Measurements from ENCODE around the gene KIF5C. TPM values are rescaled to one million over a fixed set of nuclear protein-coding genes. Genes with fewer than 3 reads are reported as not detected.

KIF5C gene
- total RNA-seq, 2 experiments from 2014 or later, result 8.1 to 22.2 TPM

- no peak for DNase-seq (ENCODE audit: low spot score)
- ChIA-PET CTCF (ENCODE audit: unreplicated experiment) (no interaction called here), POLR2A (interaction anchor here (0.6 to 0.7 kb wide), 2 partner anchors 31 to 192 kb away, joined by 3 to 9 read pairs; no protein-coding TSS in a partner anchor)
- H3K4me3 ChIP-seq (ENCODE audit: low read depth, low read length, poor library complexity, severe bottlenecking), result no peak overlapping the region
- no peak overlapping the region for H3K4me2 ChIP-seq (ENCODE audit: low read length)
- intact Hi-C loops (cut with micrococcal nuclease; ENCODE audit: unreplicated experiment), result no loop called here
- H3K79me2 ChIP-seq (ENCODE audit: insufficient read depth, low read depth, low read length), result no peaks in the 10 kb centered on the region
- H2AFZ ChIP-seq (ENCODE audit: low read length), result no peak overlapping the region
- H3K4me1 ChIP-seq (ENCODE audit: insufficient read depth, low read length, poor library complexity, severe bottlenecking), result peaks cover 50% of the 10 kb centered on the region
- H3K9me3 ChIP-seq (ENCODE audit: low read length), result peaks cover 5% of the 10 kb centered on the region; the same call in 1 of the 2 replicates
- TF ChIP-seq CTCF (conservative IDR thresholded peaks at IDR 0.05; ENCODE audit: low read length), result no peak
- H4K20me1 ChIP-seq (ENCODE audit: insufficient read depth, low read length), result no peaks in the 10 kb centered on the region
- no peak overlapping the region for H3K27ac ChIP-seq (ENCODE audit: low read depth, low read length, poor library complexity, severe bottlenecking)
- no peaks in the 10 kb centered on the region for H3K9me2 ChIP-seq (ENCODE audit: insufficient read depth, low read length)
- H3K36me3 ChIP-seq (ENCODE audit: insufficient read depth, low read length), result peaks cover 5% of the 10 kb centered on the region; the same call in 1 of the 2 replicates
- BruUV-seq (replicated peaks), result no TSS peak
These were observed 27.8 kb downstream of the KIF5C start for GRCh38 chr2:148902798-148903197.

GRCh38 chr2:148903294-148903693 is 28.3 kb downstream of the KIF5C start:
- Histone ChIP-seq H4K20me1 (ENCODE audit: insufficient read depth, low read length) (no peaks in the 10 kb centered on the region), H3K9me3 (ENCODE audit: low read length) (peaks cover 5% of the 10 kb centered on the region; the same call in 1 of the 2 replicates), H3K4me3 (ENCODE audit: low read depth, low read length, poor library complexity, severe bottlenecking) (no peak overlapping the region), H2AFZ (ENCODE audit: low read length) (no peak overlapping the region), H3K9me2 (ENCODE audit: insufficient read depth, low read length) (no peaks in the 10 kb centered on the region), H3K4me2 (ENCODE audit: low read length) (no peak overlapping the region), H3K27ac (ENCODE audit: low read depth, low read length, poor library complexity, severe bottlenecking) (no peak overlapping the region), H3K79me2 (ENCODE audit: insufficient read depth, low read depth, low read length) (no peaks in the 10 kb centered on the region), H3K36me3 (ENCODE audit: insufficient read depth, low read length) (peaks cover 5% of the 10 kb centered on the region; the same call in 1 of the 2 replicates), H3K4me1 (ENCODE audit: insufficient read depth, low read length, poor library complexity, severe bottlenecking) (peaks cover 52% of the 10 kb centered on the region)
- intact Hi-C loops (cut with micrococcal nuclease; ENCODE audit: unreplicated experiment), result no loop called here
- no TSS peak for BruUV-seq (replicated peaks)
- ChIA-PET CTCF (ENCODE audit: unreplicated experiment) (no interaction called here), POLR2A (no interaction called here)
- no peak for DNase-seq (ENCODE audit: low spot score)
- TF ChIP-seq CTCF (conservative IDR thresholded peaks at IDR 0.05; ENCODE audit: low read length), result no peak
- no peak for TF ChIP-seq EZH2phosphoT487 (IDR thresholded peaks at IDR 0.05; ENCODE audit: borderline replicate concordance, low read depth, low read length)

GRCh38 chr2:148903979-148904378 is 29.0 kb downstream of the KIF5C start:
- no peak overlapping the region for H3K4me3 ChIP-seq (ENCODE audit: low read depth, low read length, poor library complexity, severe bottlenecking)
- no peaks in the 10 kb centered on the region for H3K9me2 ChIP-seq (ENCODE audit: insufficient read depth, low read length)
- no peak for DNase-seq (ENCODE audit: low spot score)
- H3K36me3 ChIP-seq (ENCODE audit: insufficient read depth, low read length), result peaks cover 5% of the 10 kb centered on the region; the same call in 1 of the 2 replicates
- H3K27ac ChIP-seq (ENCODE audit: low read depth, low read length, poor library complexity, severe bottlenecking), result no peak overlapping the region
- H3K9me3 ChIP-seq (ENCODE audit: low read length), result peaks cover 5% of the 10 kb centered on the region; the same call in 1 of the 2 replicates
- no peak for TF ChIP-seq CTCF (conservative IDR thresholded peaks at IDR 0.05; ENCODE audit: low read length)
- BruUV-seq (replicated peaks), result no TSS peak
- H2AFZ ChIP-seq (ENCODE audit: low read length), result no peak overlapping the region
- no peaks in the 10 kb centered on the region for H4K20me1 ChIP-seq (ENCODE audit: insufficient read depth, low read length)
- H3K79me2 ChIP-seq (ENCODE audit: insufficient read depth, low read depth, low read length), result no peaks in the 10 kb centered on the region
- no peak overlapping the region for H3K4me2 ChIP-seq (ENCODE audit: low read length)
- intact Hi-C loops (cut with micrococcal nuclease; ENCODE audit: unreplicated experiment), result no loop called here
- CTCF ChIA-PET (ENCODE audit: unreplicated experiment), result no interaction called here
- peaks cover 52% of the 10 kb centered on the region for H3K4me1 ChIP-seq (ENCODE audit: insufficient read depth, low read length, poor library complexity, severe bottlenecking)
- POLR2A ChIA-PET, result interaction anchor here (1.0 to 1.1 kb wide), 2 partner anchors 19 to 53 kb away, joined by 3 to 5 read pairs; no protein-coding TSS in a partner anchor

Data from OCI-LY7 (cell line).